ENCODE data around the gene CBLN3. TPM values are rescaled to one million over a fixed set of nuclear protein-coding genes. Genes with fewer than 3 reads are reported as not detected.

CBLN3 gene
- total and polyA plus RNA-seq, 2 of the 4 experiments (the other 2 are of a cell fraction), result 0.72 to 4.5 TPM

GRCh38 chr14:24398653-24399446, 30.6 kb downstream of the CBLN3 start, which contains the start of gene NYNRIN:
Gene NYNRIN (plus strand): TSS chr14:24399003. CDS start chr14:24399247, 244 bp downstream.
- dilution Hi-C loops (cut with HindIII; ENCODE audit: low sequenced_read_pairs, unreplicated experiment), result no loop called here
- TF ChIP-seq CEBPB (IDR thresholded peaks at IDR 0.05; ENCODE audit: low read depth, low read length) (no peak), CTCF (conservative IDR thresholded peaks at IDR 0.05; ENCODE audit: low read depth, low read length) (no peak), NFE2L2 (IDR thresholded peaks at IDR 0.05; ENCODE audit: low read depth, low read length) (no peak), FOS (IDR thresholded peaks at IDR 0.05; ENCODE audit: low read depth, low read length) (no peak), POLR2A (IDR thresholded peaks at IDR 0.05; ENCODE audit: low read depth, low read length) (no peak), MAZ (IDR thresholded peaks at IDR 0.05; ENCODE audit: borderline replicate concordance, low read depth, low read length) (no peak), RFX5 (IDR thresholded peaks at IDR 0.05; ENCODE audit: low read depth, low read length) (no peak)
- no peaks in the 10 kb centered on the region for H3K27me3 ChIP-seq (ENCODE audit: control insufficient read depth, insufficient read depth, low read length)
- peak within 1 kb of the TSS; percentile 89 for H3K4me2 ChIP-seq (ENCODE audit: low read depth, low read length)
- 0% methylated on average over 25 of the region's 57 CpGs; no CpG with 5 or more reads in 1 of the 2 experiments for WGBS, 2 experiments (ENCODE audit: extremely low coverage in 2 of 2, insufficient read length in 1 of 2)
- ChIA-PET CTCF (interaction anchor here (1.1 kb wide), 1 partner anchor 33 kb away, joined by 6 read pairs; no protein-coding TSS in a partner anchor), POLR2A (ENCODE audit: unreplicated experiment) (interaction anchor here (0.6 kb wide), 1 partner anchor 33 kb away, joined by 3 read pairs; no protein-coding TSS in a partner anchor)
- peak within 1 kb of the TSS; percentile 91 for H2AFZ ChIP-seq (replicated peaks; ENCODE audit: low read length, poor library complexity)
- H4K8ac ChIP-seq (ENCODE audit: low read depth in 2 of 2, low read length in 2 of 2), result peak within 1 kb of the TSS; percentile 77 to 84
- BruUV-seq (replicated peaks), result no TSS peak
- peak within 1 kb of the TSS; percentile 46 for H2BK120ac ChIP-seq (ENCODE audit: low read depth, low read length)
- intact Hi-C loops (cut with micrococcal nuclease), result loop anchor here (2.0 kb wide), 1 partner anchor 32 kb away; no protein-coding TSS in a partner anchor
- no peaks in the 10 kb centered on the region for H3K36me3 ChIP-seq (ENCODE audit: control insufficient read depth, insufficient read depth, low read length)
- peak within 1 kb of the TSS; percentile 72 for H3K14ac ChIP-seq (replicated peaks; ENCODE audit: low read depth, low read length)
- no peaks in the 10 kb centered on the region for H3K9me3 ChIP-seq (ENCODE audit: control insufficient read depth, insufficient read depth, low read length)
- H3K4me1 ChIP-seq (ENCODE audit: control insufficient read depth, insufficient read depth, low read length), result peaks cover 17% of the 10 kb centered on the region
- peak within 1 kb of the TSS; percentile 10 for H2BK20ac ChIP-seq (ENCODE audit: low read depth, low read length)
- H4K20me1 ChIP-seq (ENCODE audit: insufficient read depth, low read length), result no peaks in the 10 kb centered on the region
- H3K79me1 ChIP-seq (ENCODE audit: low read depth in 1 of 2, low read length in 2 of 2), result peaks cover 0 to 12% of the 10 kb centered on the region in 2 experiments; a peak in 1 of 4 replicates
- peak within 1 kb of the TSS; percentile 86 for H2AK9ac ChIP-seq (replicated peaks; ENCODE audit: low read depth, low read length, poor library complexity)
- H3K9ac ChIP-seq (ENCODE audit: low read depth, low read length), result peak within 1 kb of the TSS; percentile 79
- no peak within 1 kb of the TSS for H2BK5ac ChIP-seq (ENCODE audit: low read depth, low read length, poor library complexity, severe bottlenecking)
- peak within 1 kb of the TSS; percentile 28; the same call in 2 of the 3 replicates for H2BK15ac ChIP-seq (ENCODE audit: low read depth, low read length)
- peak within 1 kb of the TSS; percentile 81 for H3K23ac ChIP-seq (ENCODE audit: low read depth, low read length)
- in situ Hi-C loops (cut with MboI; ENCODE audit: low sequenced_read_pairs), result no loop called here
- DNase-seq, result peak; percentile 12
- H3K9me1 ChIP-seq (ENCODE audit: insufficient read depth, low read length), result no peaks in the 10 kb centered on the region; the same call in 1 of the 2 replicates
- H4K91ac ChIP-seq (ENCODE audit: insufficient read depth, low read depth, low read length), result peak within 1 kb of the TSS; percentile 58
- peak within 1 kb of the TSS; percentile 67 for H3K4me3 ChIP-seq (ENCODE audit: insufficient read depth, low read depth, low read length)
- peak within 1 kb of the TSS; percentile 85; the same call in 1 of the 2 replicates for H4K5ac ChIP-seq (ENCODE audit: low read depth, low read length)
- peak within 1 kb of the TSS; percentile 20; the same call in 1 of the 2 replicates for H3K27ac ChIP-seq (ENCODE audit: insufficient read depth, low read length)
- H3K56ac ChIP-seq (ENCODE audit: extremely low read depth, insufficient read depth, low read length), result no peak within 1 kb of the TSS
- ATAC-seq (ENCODE audit: low read depth), result peak; percentile 84
- peak within 1 kb of the TSS; percentile 81; the same call in 1 of the 2 replicates for H2AK5ac ChIP-seq (ENCODE audit: low read depth, low read length)
- peak within 1 kb of the TSS; percentile 81; the same call in 1 of the 2 replicates for H3K18ac ChIP-seq (ENCODE audit: low read depth, low read length)
- H3K4ac ChIP-seq (ENCODE audit: low read depth, low read length), result peak within 1 kb of the TSS; percentile 87

All from IMR-90 (cell line).